Posterior vena cava (tissue), 2 donors: ENCODE measurements around the gene LAMTOR4. TPM values are rescaled to one million over a fixed set of nuclear protein-coding genes. Genes with fewer than 3 reads are reported as not detected.
"Not testable (repeated sequence)": the region's sequence is repeated elsewhere in the genome, so short reads cannot be mapped to it uniquely, and the experiment has no call there.

ENCODE experiments used
- DNase-seq: peaks from one replicate; pipeline ENCODE4 v3.0.0-alpha.2; 2020; ENCODE audit warnings: low spot score
- intact Hi-C, 2 donors: fragments of 100-400 bp; cut with DNase I; formaldehyde crosslinking; loops; one replicate each; pipeline versions ENCODE4 v1.14.1 to v1.14.2; 2022 to 2023
- total RNA-seq, 2 donors: library from RNA; stranded (reverse); fragmentation: NEBNext Ultra II Directional; extraction: Animal tissue kit (Norgen Biotek cat#: 25700); gene quantifications; one replicate each; pipeline ENCODE4 v1.2.1, GENCODE V29; 2021
- donor health status: DM: yes; HTN: yes; CAD: no.
- donor health status: DM: yes; HTN: yes; CAD: no.

LAMTOR4 gene
- total RNA-seq, 2 donors from 2014 or later: 72.6 to 91.6 TPM

DNA sequence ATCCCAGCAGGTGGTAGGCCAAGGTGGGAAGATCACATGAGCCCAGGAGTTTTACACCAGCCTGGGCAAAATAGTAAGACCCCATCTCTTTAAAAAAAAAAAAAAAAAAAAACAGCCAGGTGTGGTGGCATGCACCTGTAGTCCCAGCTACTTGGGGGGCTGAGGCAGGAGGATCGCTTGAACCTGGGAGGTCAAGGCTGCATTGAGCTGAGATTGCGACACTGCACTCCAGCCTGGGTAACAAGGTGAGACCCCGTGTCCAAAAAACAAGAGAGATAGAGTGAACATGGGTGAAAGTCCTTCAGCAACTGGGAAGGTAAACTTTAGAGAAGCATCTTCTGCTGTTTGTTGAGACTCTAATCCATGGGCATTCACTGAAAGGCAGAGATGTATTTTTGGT lies 6.3 kb upstream of the LAMTOR4 start:
- intact Hi-C loops: no loop called here
- DNase-seq: no peak

- intact Hi-C loops, DNase-seq: not testable (repeated sequence)
Observed at GRCh38 chr7:100146350-100146749, 2.4 kb upstream of the LAMTOR4 start.

- intact Hi-C loops: no loop called here
- no peak for DNase-seq
Observed at GRCh38 chr7:100147278-100147677, 1.4 kb upstream of the LAMTOR4 start.

- intact Hi-C loops: no loop called here
- DNase-seq: no peak
Observed at GRCh38 chr7:100148225-100148558, 526 bp upstream of the LAMTOR4 start.

GRCh38 chr7:100152404-100152803 lies 3.7 kb downstream of the LAMTOR4 start:
- intact Hi-C loops: no loop called here
- DNase-seq: no peak

- intact Hi-C loops: no loop called here
- DNase-seq: no peak
Observed at GRCh38 chr7:100152937-100153666, 4.4 kb downstream of the LAMTOR4 start.

DNA sequence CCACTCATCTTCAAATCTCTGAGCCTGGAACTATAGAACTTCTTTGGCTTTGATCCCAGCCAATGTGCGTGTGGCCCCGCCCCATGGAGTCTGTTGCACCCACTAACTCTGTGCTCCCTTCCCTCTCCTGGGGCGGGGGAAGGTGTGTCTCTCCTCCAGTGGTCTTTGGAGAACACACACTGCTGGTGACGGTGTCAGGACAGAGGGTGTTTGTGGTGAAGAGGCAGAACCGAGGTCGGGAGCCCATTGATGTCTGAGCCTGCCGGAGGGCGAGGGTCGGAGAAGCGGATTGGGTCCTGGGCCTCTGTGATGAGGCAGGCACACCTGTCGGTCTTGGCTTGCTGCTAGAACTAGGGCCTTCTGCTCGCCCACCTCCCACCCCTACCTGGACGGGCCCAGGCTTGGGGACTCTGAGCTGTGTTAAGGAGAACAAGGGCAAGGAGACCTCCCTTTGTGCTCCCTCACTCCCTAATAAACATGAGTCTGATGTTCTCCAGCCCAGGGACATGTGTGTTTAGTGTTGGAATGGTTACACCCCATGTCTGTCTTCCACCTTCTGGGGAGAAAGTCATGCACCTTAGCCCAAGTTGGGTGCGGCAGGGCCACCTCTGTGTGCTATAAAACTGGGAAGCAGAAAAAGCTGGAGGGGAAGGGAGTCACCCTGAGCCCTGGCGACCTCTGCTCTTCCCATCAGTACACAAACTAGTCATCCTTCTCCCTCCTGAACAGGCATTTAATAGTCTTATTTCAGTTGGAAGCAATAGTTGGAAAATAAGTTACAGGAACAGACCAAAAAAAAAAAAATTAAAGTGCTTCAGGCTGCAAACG lies 5.2 kb downstream of the LAMTOR4 start:
- no peak for DNase-seq
- intact Hi-C loops: no loop called here

DNA sequence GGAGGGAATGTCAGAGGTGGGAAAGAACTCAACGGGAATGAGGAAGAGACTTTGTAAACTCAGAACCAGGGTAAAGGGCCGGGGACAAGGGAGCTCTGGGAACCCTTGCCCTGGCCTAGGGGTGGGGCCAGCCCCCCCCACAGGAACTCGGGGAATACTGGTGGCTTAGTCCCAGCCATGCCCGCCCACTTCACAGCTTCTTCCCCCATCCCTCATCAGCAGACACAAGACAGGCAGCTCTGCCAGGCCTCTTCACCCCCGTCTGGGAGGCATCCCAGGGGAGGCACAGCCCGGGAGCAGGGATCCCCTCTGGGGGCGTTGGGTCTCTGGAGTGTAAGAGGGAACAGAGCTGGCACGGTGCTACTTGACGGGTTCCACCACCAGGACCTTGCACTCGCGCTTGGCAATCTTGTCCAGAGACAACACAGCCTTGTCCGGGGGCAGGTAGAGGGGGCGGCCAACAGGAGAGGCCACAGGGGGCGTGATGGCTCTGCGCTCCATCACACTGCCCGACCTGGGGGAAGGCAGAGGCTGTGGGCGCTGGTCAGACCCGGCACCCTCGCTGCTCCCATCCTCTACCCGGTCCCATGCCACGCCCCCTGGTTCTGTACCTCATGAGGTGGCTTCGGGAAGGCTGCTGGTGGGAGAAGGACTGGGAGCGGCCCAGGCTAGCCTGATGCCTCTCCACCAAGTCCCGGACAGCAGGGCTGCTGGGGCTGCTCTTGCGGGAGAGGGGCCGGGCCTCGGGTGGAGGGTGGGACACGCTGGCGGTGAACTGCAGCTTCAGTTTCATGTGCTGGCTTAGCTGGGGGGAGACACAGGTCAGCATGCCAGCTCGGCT lies 6.2 kb downstream of the LAMTOR4 start:
- intact Hi-C loops: no loop called here

GRCh38 chr7:100155553-100156317 lies 7.0 kb downstream of the LAMTOR4 start:
- intact Hi-C loops: no loop called here
- no peak for DNase-seq

More for the DNA sequence above, 6.2 kb downstream of the LAMTOR4 start:
- no peak for DNase-seq

GRCh38 chr7:100156331-100157068 lies 7.8 kb downstream of the LAMTOR4 start:
- intact Hi-C loops: no loop called here
- no peak for DNase-seq

DNA sequence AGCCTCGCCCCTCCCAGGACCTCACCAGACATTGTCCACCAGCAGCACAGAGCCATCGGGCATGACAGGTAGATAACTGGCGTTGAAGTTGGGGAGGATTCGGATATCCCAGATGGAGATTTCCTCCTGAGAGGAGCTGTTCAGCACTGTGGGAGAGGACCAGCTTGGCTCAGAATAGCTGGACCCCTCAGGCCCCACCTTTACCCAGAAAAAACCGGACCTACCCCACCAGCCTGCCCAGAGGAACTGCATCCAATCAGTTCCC lies 8.3 kb downstream of the LAMTOR4 start:
- DNase-seq: no peak
- intact Hi-C loops: no loop called here

- no peak for DNase-seq
- intact Hi-C loops: no loop called here
Observed at GRCh38 chr7:100157334-100158228, 8.9 kb downstream of the LAMTOR4 start.

GRCh38 chr7:100158229-100159098 lies 9.7 kb downstream of the LAMTOR4 start, which contains the start of gene TRAPPC14:
Gene TRAPPC14, minus strand, starts transcription at chr7:100158723. Its CDS starts 224 bp downstream, at chr7:100158499.
- peak; percentile 98 for DNase-seq
- intact Hi-C loops: no loop called here

DNA sequence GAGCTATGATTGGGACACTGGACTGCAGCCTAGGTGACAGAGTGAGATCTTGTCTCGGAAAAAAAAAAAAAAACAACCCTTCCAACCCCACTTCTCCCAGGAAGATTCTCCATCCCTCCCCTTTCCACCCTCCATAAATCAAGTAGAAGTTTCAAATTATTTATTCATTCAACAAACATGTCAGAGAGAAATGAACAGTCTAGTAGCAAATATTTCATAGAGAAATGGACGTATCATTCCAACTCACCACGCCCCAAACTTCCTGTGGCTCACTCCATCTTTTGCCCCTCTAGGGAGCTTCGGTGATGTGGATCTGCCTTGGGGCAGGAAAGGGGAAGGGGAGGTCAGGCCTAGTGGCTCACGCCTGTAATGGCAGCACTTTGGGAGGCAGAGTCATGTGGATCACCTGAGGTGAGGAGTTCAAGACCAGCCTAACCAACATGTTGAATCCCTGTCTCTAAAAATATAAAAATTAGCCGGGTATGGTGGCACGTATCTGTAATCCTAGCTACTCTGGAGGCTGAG lies 10.4 kb downstream of the LAMTOR4 start:
- intact Hi-C loops: no loop called here
- DNase-seq: no peak

GRCh38 chr7:100160067-100160466 lies 11.3 kb downstream of the LAMTOR4 start:
- intact Hi-C loops: no loop called here
- DNase-seq: no peak

DNA sequence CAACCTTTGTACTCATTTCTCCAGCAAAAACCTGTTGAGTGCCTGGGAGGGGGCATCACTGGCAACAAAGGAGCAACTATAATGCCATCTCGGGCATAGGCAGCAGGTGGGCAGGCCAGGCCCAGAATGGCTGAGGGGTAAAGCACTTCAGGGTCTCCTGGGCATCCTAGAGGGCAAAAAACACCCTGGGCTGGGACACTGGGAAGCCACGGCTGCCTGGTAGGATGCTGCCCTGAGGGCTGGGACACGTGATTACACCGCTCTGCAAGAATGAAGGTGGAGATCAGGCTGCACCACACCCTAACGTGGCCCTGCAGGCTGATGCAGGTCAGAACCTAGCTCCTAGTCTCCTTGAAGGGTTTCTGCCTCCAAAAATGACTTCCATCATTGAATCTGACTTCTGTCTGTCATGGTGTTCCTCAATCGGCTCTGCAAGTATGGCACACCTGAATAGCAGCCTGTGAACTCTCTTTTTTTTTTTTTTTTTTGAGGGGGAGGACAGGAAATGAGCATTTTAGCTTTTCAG lies 14.4 kb downstream of the LAMTOR4 start:
- intact Hi-C loops: no loop called here
- DNase-seq: no peak
